Activated CD4-positive, alpha-beta T cell treated with anti-CD3 and anti-CD28 coated beads for 48 hours (primary cell): ENCODE measurements around the gene USP17L30.
"Not testable (repeated sequence)": the region's sequence is repeated elsewhere in the genome, so short reads cannot be mapped to it uniquely, and the experiment has no call there.

ENCODE experiments used
- DNase-seq: peaks from one replicate; pipeline ENCODE4 v3.0.0-alpha.2; 2020

Gene USP17L30, protein sequence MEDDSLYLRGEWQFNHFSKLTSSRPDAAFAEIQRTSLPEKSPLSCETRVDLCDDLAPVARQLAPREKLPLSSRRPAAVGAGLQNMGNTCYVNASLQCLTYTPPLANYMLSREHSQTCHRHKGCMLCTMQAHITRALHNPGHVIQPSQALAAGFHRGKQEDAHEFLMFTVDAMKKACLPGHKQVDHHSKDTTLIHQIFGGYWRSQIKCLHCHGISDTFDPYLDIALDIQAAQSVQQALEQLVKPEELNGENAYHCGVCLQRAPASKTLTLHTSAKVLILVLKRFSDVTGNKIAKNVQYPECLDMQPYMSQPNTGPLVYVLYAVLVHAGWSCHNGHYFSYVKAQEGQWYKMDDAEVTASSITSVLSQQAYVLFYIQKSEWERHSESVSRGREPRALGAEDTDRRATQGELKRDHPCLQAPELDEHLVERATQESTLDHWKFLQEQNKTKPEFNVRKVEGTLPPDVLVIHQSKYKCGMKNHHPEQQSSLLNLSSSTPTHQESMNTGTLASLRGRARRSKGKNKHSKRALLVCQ

GRCh38 chr4:9362829-9363228 is at the start of gene USP17L30:
Gene USP17L30 (plus strand): TSS chr4:9363129. CDS start chr4:9363129, 0 bp downstream.
- not testable (repeated sequence) for DNase-seq

DNA sequence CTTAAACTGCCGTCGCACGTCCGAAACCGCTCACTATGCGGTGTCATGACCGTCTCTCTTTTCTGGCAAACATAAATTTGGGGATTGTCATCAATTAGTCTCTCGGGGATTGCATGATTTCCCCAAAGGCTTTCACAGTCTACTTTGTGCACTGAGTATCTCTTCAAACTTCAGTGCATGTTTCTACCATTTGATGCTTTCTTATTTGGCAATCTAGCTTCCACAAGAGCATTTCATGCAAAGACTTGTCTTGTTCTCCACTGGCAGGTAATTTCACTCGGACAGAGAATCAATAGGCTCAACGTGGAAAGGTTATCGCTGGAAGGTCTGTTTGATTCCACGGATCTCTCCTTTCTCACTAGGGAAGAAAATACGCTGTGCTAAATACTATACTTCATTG is 38.7 kb upstream of the USP17L30 start:
- DNase-seq, result not testable (repeated sequence)

GRCh38 chr4:9324865-9325264 is 38.1 kb upstream of the USP17L30 start, which contains the start of gene USP17L24:
Gene USP17L24 (plus strand): TSS chr4:9325165. CDS start chr4:9325165, 0 bp downstream.
- not testable (repeated sequence) for DNase-seq

- DNase-seq, result not testable (repeated sequence)
Measured at GRCh38 chr4:9329611-9330010, 33.3 kb upstream of the USP17L30 start, which contains the start of gene USP17L25. Gene USP17L25 (plus strand): TSS chr4:9329911. CDS start chr4:9329911, 0 bp downstream.

DNA sequence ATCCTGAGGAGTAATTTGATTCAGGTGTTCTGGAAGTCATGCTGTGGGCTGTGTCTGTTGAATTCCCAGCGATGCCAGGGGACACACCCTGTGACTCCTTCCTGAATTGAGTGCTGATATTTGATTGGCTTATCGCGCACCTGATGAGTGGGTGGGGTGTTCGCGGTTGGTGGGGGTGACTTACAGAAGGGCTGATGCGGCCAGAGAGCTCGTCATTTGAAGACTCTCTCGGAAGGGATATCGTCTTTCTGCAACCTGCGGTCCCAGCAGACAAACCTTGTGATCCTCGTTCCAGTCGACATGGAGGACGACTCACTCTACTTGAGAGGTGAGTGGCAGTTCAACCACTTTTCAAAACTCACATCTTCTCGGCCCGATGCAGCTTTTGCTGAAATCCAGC is 28.6 kb upstream of the USP17L30 start, which contains the start of gene USP17L26:
USP17L26 (plus strand) TSS at position 301 of the 400 bp plus-strand sequence; CDS start at position 301, 0 bp downstream.
- not testable (repeated sequence) for DNase-seq

DNA sequence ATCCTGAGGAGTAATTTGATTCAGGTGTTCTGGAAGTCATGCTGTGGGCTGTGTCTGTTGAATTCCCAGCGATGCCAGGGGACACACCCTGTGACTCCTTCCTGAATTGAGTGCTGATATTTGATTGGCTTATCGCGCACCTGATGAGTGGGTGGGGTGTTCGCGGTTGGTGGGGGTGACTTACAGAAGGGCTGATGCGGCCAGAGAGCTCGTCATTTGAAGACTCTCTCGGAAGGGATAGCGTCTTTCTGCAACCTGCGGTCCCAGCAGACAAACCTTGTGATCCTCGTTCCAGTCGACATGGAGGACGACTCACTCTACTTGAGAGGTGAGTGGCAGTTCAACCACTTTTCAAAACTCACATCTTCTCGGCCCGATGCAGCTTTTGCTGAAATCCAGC is 23.8 kb upstream of the USP17L30 start, which contains the start of gene USP17L5:
USP17L5 (plus strand) TSS at position 301 of the 400 bp plus-strand sequence; CDS start at position 301, 0 bp downstream.
- not testable (repeated sequence) for DNase-seq

DNA sequence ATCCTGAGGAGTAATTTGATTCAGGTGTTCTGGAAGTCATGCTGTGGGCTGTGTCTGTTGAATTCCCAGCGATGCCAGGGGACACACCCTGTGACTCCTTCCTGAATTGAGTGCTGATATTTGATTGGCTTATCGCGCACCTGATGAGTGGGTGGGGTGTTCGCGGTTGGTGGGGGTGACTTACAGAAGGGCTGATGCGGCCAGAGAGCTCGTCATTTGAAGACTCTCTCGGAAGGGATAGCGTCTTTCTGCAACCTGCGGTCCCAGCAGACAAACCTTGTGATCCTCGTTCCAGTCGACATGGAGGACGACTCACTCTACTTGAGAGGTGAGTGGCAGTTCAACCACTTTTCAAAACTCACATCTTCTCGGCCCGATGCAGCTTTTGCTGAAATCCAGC is 19.1 kb upstream of the USP17L30 start, which contains the start of gene USP17L27:
USP17L27 (plus strand) TSS at position 301 of the 400 bp plus-strand sequence; CDS start at position 301, 0 bp downstream.
- not testable (repeated sequence) for DNase-seq

GRCh38 chr4:9348593-9348992 is 14.3 kb upstream of the USP17L30 start, which contains the start of gene USP17L28:
Gene USP17L28 (plus strand): TSS chr4:9348893. CDS start chr4:9348893, 0 bp downstream.
- DNase-seq, result not testable (repeated sequence)

- DNase-seq, result not testable (repeated sequence)
Measured at GRCh38 chr4:9350866-9351265, 12.1 kb upstream of the USP17L30 start.

DNA sequence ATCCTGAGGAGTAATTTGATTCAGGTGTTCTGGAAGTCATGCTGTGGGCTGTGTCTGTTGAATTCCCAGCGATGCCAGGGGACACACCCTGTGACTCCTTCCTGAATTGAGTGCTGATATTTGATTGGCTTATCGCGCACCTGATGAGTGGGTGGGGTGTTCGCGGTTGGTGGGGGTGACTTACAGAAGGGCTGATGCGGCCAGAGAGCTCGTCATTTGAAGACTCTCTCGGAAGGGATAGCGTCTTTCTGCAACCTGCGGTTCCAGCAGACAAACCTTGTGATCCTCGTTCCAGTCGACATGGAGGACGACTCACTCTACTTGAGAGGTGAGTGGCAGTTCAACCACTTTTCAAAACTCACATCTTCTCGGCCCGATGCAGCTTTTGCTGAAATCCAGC is 9.6 kb upstream of the USP17L30 start, which contains the start of gene USP17L29:
USP17L29 (plus strand) TSS at position 301 of the 400 bp plus-strand sequence; CDS start at position 301, 0 bp downstream.
- not testable (repeated sequence) for DNase-seq

- not testable (repeated sequence) for DNase-seq
Measured at GRCh38 chr4:9379881-9380280, 17.0 kb downstream of the USP17L30 start.

DNA sequence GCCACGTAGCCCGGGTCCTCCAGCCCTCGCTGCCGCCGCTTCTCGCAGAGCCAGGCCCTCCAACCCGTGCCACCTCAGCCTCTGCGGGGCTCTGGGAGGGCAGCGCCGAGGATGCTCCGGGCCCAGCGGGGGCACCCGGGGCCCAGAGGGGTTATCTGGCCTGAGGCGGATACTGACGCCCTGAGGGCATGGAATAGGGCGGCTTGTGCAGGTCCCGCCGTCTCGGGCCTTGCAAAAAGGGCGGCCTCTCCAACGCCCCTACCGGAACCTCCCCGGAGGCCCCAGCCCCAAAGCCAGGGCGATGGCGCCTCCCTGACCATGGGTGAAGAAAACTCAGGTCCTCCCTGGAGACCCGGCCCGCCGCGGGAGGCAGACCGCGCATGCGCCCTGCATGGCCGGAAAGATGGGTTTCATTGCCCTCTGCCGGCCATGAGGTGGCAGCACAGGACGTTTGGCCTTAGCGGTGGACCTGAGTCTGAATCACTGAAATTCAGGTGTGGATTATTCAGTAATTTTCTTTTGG is 18.1 kb downstream of the USP17L30 start:
- peak; percentile 71 for DNase-seq

GRCh38 chr4:9384126-9384525 is 21.2 kb downstream of the USP17L30 start:
- DNase-seq, result no peak

GRCh38 chr4:9389001-9389400 is 26.1 kb downstream of the USP17L30 start:
- DNase-seq, result not testable (repeated sequence)

DNA sequence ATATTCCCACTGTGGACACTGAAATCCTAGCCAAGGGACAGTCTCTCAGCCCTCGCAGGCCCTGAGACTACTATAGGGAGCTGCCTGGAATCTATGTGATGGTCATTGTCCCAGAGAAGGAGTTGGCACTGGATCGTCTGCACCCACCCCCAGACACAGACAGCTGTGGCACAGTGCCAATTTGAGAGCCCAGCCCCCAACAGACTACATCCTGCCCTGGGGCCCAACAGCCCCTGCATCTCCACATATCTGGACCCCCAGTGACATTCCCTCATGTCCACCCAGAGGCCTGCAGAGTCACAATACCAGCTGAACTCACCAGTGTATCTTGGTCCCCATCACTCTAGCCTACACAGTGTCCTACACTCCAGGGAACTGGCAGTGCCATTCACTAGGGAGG is 42.8 kb downstream of the USP17L30 start:
- not testable (repeated sequence) for DNase-seq

DNA sequence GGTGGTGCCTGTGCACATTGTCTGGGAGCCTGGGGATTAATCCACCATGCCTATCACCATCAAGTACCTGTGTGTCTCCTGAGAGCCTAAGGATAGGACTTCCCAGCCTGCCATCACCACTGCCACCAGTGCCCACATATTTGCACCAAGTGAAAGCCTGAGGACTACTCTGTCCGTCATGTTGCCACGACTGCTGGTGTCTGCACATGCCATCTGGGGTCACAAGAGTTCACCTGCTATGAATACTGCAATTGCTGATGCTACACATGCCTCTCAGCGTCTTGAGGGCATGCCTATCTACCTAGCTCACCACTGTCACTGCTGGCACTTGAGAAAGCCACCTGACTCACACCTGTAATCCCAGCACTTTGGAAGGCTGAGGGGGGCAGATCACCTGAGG is 43.6 kb downstream of the USP17L30 start:
- not testable (repeated sequence) for DNase-seq

GRCh38 chr4:9409793-9410192 is 46.9 kb downstream of the USP17L30 start:
- DNase-seq, result no peak
